H1 (cell line): ENCODE results near the gene SLC35B1. TPM values are rescaled to one million over a fixed set of nuclear protein-coding genes. Genes with fewer than 3 reads are reported as not detected.

Experiments used
- CTCF ChIA-PET: fragments of 300-600 bp; sonication (Branson Sonifier 250); formaldehyde crosslinking; loops from one replicate; lab custom pipeline; 2021; ENCODE audit not compliant: partially characterized antibody; lab: Charles Lee
- POLR2A ChIA-PET: fragments of 300-600 bp; sonication (Branson Sonifier 250); formaldehyde crosslinking; loops from one replicate; lab custom pipeline; 2021; ENCODE audit warnings: inconsistent platforms; ENCODE audit not compliant: partially characterized antibody; lab: Charles Lee
- DNase-seq, 2 experiments: peaks; one replicate each; pipeline versions ENCODE4 v3.0.0 to v3.0.0-alpha.2; 2010 to 2022; ENCODE audit warnings: low spot score in 2 of 2, low read depth in 1 of 2, mixed read lengths in 1 of 2
- FAIRE-seq: peaks from 2 replicates; lab custom pipeline; 2011; peaks lifted over from hg19 to GRCh38; lab: Jason Lieb, UNC
- H2AFZ ChIP-seq: 2 replicates; pipeline ENCODE4 v1.8.1; 2012; ENCODE audit warnings: low read length, inconsistent platforms
- H2AK5ac ChIP-seq: 2 replicates; pipeline ENCODE4 v1.6.1; 2013; ENCODE audit warnings: low read depth, low read length
- H2BK120ac ChIP-seq: replicated peaks from 2 replicates; pipeline ENCODE3; 2013; ENCODE audit warnings: low read depth, low read length, inconsistent platforms
- H2BK12ac ChIP-seq: 2 replicates; pipeline ENCODE4 v1.6.1; 2013; ENCODE audit warnings: low read depth, low read length
- H2BK15ac ChIP-seq: 2 replicates; pipeline ENCODE4 v1.6.1; 2013; ENCODE audit warnings: low read length
- H2BK20ac ChIP-seq: 2 replicates; pipeline ENCODE4 v1.6.1; 2013; ENCODE audit warnings: low read length
- H2BK5ac ChIP-seq: 2 replicates; pipeline ENCODE4 v1.6.1; 2013; ENCODE audit warnings: low read depth, low read length
- H3K14ac ChIP-seq: 2 replicates; pipeline ENCODE4 v1.6.1; 2013; ENCODE audit warnings: inconsistent platforms; ENCODE audit not compliant: insufficient read length
- H3K18ac ChIP-seq: 2 replicates; pipeline ENCODE4 v1.6.1; 2013; ENCODE audit warnings: low read length; ENCODE audit errors: extremely low read depth
- H3K23ac ChIP-seq: 2 replicates; pipeline ENCODE4 v1.6.1; 2013; ENCODE audit warnings: inconsistent platforms; ENCODE audit not compliant: insufficient read length
- H3K23me2 ChIP-seq: 2 replicates; pipeline ENCODE4 v1.6.1; 2013; ENCODE audit warnings: low read depth, low read length
- H3K27ac ChIP-seq: 2 replicates; pipeline ENCODE4 v1.6.1; 2011; ENCODE audit warnings: low read depth, low read length, inconsistent platforms
- H3K27me3 ChIP-seq, 4 experiments: replicated peaks in 1 of 4; 1 replicate in 1 of 4; 2 replicates in 3 of 4; pipeline versions ENCODE4 v1.6.1 to v1.8.1; 2011 to 2013; ENCODE audit warnings: low read length in 3 of 4, mild to moderate bottlenecking in 3 of 4, inconsistent platforms in 2 of 4, mixed read lengths in 2 of 4, moderate library complexity in 1 of 4; ENCODE audit not compliant: control insufficient read depth in 3 of 4, insufficient read depth in 3 of 4; ENCODE audit errors: extremely low read depth in 1 of 4
- H3K36me3 ChIP-seq, 4 experiments: 2 replicates each; pipeline versions ENCODE4 v1.6.1 to v1.8.1; 2011 to 2013; ENCODE audit warnings: mild to moderate bottlenecking in 4 of 4, low read length in 3 of 4, moderate library complexity in 2 of 4, control low read depth in 1 of 4, inconsistent platforms in 1 of 4; ENCODE audit not compliant: insufficient read depth in 4 of 4, control insufficient read depth in 2 of 4
- H3K4ac ChIP-seq: replicated peaks from 2 replicates; pipeline ENCODE3; 2013; ENCODE audit warnings: low read length, low read depth, mixed read lengths, inconsistent platforms; ENCODE audit not compliant: insufficient read length
- H3K4me1 ChIP-seq, 4 experiments: replicated peaks in 1 of 4; 1 replicate in 1 of 4; 2 replicates in 3 of 4; pipeline versions ENCODE4 v1.6.1 to v1.8.1; 2011 to 2013; ENCODE audit warnings: low read length in 3 of 4, inconsistent platforms in 2 of 4, mixed read lengths in 1 of 4; ENCODE audit not compliant: insufficient read depth in 4 of 4, control insufficient read depth in 3 of 4
- H3K4me2 ChIP-seq, 2 experiments: 2 replicates each; pipeline versions ENCODE4 v1.6.1 to v1.8.1; 2011 to 2013; ENCODE audit warnings: low read depth in 2 of 2, low read length in 2 of 2, control low read depth in 1 of 2, inconsistent platforms in 1 of 2, mild to moderate bottlenecking in 1 of 2; ENCODE audit not compliant: insufficient read depth in 1 of 2
- H3K4me3 ChIP-seq, 4 experiments: fragments of 200-600, 300-600 bp in 1 of 4; sonication (generic), shearing (Covaris generic), sonication (Bioruptor Twin) in 1 of 4; 2 replicates each; pipeline versions ENCODE4 v1.5.1 to v1.8.1; 2011 to 2016; ENCODE audit warnings: low read length in 4 of 4, low read depth in 3 of 4, control low read depth in 2 of 4, inconsistent platforms in 2 of 4, mild to moderate bottlenecking in 2 of 4, mixed read lengths in 1 of 4, moderate library complexity in 1 of 4; ENCODE audit not compliant: insufficient read depth in 2 of 4; ENCODE audit errors: extremely low read depth in 1 of 4
- H3K56ac ChIP-seq: replicated peaks from 2 replicates; pipeline ENCODE3; 2013; ENCODE audit warnings: low read depth, mild to moderate bottlenecking, mixed read lengths, low read length, inconsistent platforms; ENCODE audit not compliant: insufficient read length
- H3K79me1 ChIP-seq: 2 replicates; pipeline ENCODE4 v1.6.1; 2013; ENCODE audit warnings: low read depth, low read length, control low read depth
- H3K79me2 ChIP-seq, 2 experiments: 2 replicates each; pipeline versions ENCODE4 v1.6.1 to v1.8.1; 2012 to 2013; ENCODE audit warnings: low read length in 2 of 2, mild to moderate bottlenecking in 2 of 2, inconsistent platforms in 1 of 2; ENCODE audit not compliant: insufficient read depth in 2 of 2, control insufficient read depth in 1 of 2
- H3K9ac ChIP-seq, 4 experiments: replicated peaks in 1 of 4; 1 replicate in 1 of 4; 2 replicates in 3 of 4; pipeline versions ENCODE4 v1.6.1 to v1.8.1; 2011 to 2013; ENCODE audit warnings: low read depth in 3 of 4, low read length in 3 of 4, control low read depth in 2 of 4, mild to moderate bottlenecking in 2 of 4, moderate library complexity in 2 of 4, inconsistent platforms in 1 of 4; ENCODE audit errors: extremely low read depth in 1 of 4
- H3K9me3 ChIP-seq, 2 experiments: 2 replicates each; pipeline versions ENCODE4 v1.6.1 to v1.8.1; 2012 to 2013; ENCODE audit warnings: mild to moderate bottlenecking in 2 of 2, moderate library complexity in 2 of 2, control low read depth in 1 of 2, inconsistent platforms in 1 of 2, low read depth in 1 of 2, low read length in 1 of 2, mixed read lengths in 1 of 2; ENCODE audit not compliant: insufficient read depth in 2 of 2
- H4K20me1 ChIP-seq, 2 experiments: replicated peaks in 1 of 2; 2 replicates each; pipeline versions ENCODE3 to v1.8.1; 2011 to 2013; ENCODE audit warnings: inconsistent platforms in 2 of 2, low read length in 2 of 2, mild to moderate bottlenecking in 1 of 2; ENCODE audit not compliant: insufficient read depth in 2 of 2, control insufficient read depth in 1 of 2
- H4K5ac ChIP-seq: 2 replicates; pipeline ENCODE4 v1.6.1; 2013; ENCODE audit warnings: low read length, low read depth, mixed read lengths, inconsistent platforms; ENCODE audit not compliant: insufficient read length
- H4K8ac ChIP-seq: 2 replicates; pipeline ENCODE4 v1.8.0; 2013; ENCODE audit warnings: mild to moderate bottlenecking, moderate library complexity, low read length, inconsistent platforms; ENCODE audit not compliant: insufficient read depth; ENCODE audit errors: extremely low read depth
- H4K91ac ChIP-seq: replicated peaks from 2 replicates; pipeline ENCODE3; 2013; ENCODE audit warnings: low read length, mixed read lengths, inconsistent platforms; ENCODE audit not compliant: insufficient read length
- BRCA1 ChIP-seq: IDR thresholded peaks from 2 replicates; pipeline ENCODE4 v1.6.1; 2012; ENCODE audit warnings: low read depth, low read length, improper control_type of control experiment
- RBBP5 ChIP-seq: IDR thresholded peaks from 2 replicates; pipeline ENCODE4 v1.7.1; 2012; ENCODE audit warnings: low read depth, mild to moderate bottlenecking, inconsistent platforms, low read length, moderate library complexity, borderline replicate concordance
- WGBS, 2 experiments: shearing (Covaris generic) in 1 of 2; methylation state at CpG; one replicate each; pipeline versions ENCODE4 v1.1.6 to v1.1.7; 2013 to 2015; ENCODE audit warnings: low lambda C conversion rate in 2 of 2, mixed read lengths in 2 of 2, inconsistent platforms in 1 of 2, low coverage in 1 of 2, missing lambda C conversion rate in 1 of 2; ENCODE audit not compliant: insufficient replicate concordance in 2 of 2, insufficient coverage in 1 of 2, insufficient read length in 1 of 2; ENCODE audit errors: extremely low coverage in 1 of 2, missing lambda C conversion rate in 1 of 2; 5-methylcytosine and 5-hydroxymethylcytosine counted together
- polyA plus RNA-seq, 7 experiments: library from polyadenylated mRNA; depleted of rRNA in 3 of 7; stranded (reverse) in 5 of 7; unstranded in 2 of 7; fragments of >200 nt in 5 of 7; fragments of 200-250 nt in 2 of 7; gene quantifications; 1 replicate in 5 of 7; 2 replicates in 1 of 7; 4 replicates in 1 of 7; pipeline versions ENCODE4 v1.2.1 to v1.2.3, GENCODE V29; 2011 to 2013; ENCODE audit warnings: missing spikeins in 2 of 7, mixed read lengths in 2 of 7
- total RNA-seq: library from RNA; stranded (reverse); fragmentation: NEBNext Ultra II Directional; extraction: Animal tissue kit (Norgen Biotek cat#: 25700); gene quantifications from 2 replicates; pipeline ENCODE4 v1.2.1, GENCODE V29; 2021

Gene SLC35B1
- total and polyA plus RNA-seq, 2 of the 8 experiments (the other 6 are each of a cell fraction or from before 2014, with no cell fraction given) = 56.5 to 87.7 TPM

DNA sequence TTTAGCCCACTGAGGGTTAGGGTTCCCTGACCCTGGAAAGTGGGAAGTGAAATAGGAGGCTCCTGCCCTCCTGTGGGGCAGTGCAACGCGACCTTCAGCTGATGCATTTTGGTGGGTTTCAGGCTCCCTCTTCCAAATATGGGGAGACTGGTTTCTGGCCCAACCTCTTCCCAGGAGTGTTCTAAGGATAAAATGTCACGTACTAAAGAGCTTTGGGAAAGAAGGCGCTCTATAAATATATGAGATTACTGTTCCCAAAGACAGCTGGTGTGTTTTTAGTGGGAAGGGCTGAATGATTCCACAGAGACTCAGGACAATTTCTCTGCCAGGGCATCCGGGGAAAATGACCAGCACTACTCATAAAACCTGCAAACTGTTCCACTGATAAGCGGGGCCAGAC is 9.8 kb downstream of the SLC35B1 start:
- H3K23me2 ChIP-seq = no peaks in the 10 kb centered on the region
- FAIRE-seq = no peak
- H3K4me1 ChIP-seq = peaks cover 0 to 2% (median 0%) of the 10 kb centered on the region in 4 experiments; a peak in 3 of 7 replicates

More for the DNA sequence above, 9.8 kb downstream of the SLC35B1 start:
- Histone ChIP-seq H4K20me1 (no peaks in the 10 kb centered on the region), H4K91ac (no peak overlapping the region), H3K9ac (no peak overlapping the region), H3K9me3 (no peaks in the 10 kb centered on the region), H2BK12ac (no peak overlapping the region), H2BK5ac (no peak overlapping the region), H2BK20ac (no peak overlapping the region), H3K4me2 (no peak overlapping the region), H3K36me3 (peaks cover 11 to 28% (median 22%) of the 10 kb centered on the region in 4 experiments), H2BK120ac (no peak overlapping the region), H3K14ac (no peak overlapping the region), H2AK5ac (no peak overlapping the region), H3K79me1 (no peaks in the 10 kb centered on the region), H3K4ac (no peak overlapping the region), H3K23ac (no peak overlapping the region), H4K8ac (no peak overlapping the region), H2AFZ (no peak overlapping the region), H3K4me3 (no peak overlapping the region), H3K56ac (no peak overlapping the region), H3K27me3 (no peaks in the 10 kb centered on the region), H2BK15ac (no peak overlapping the region), H4K5ac (no peak overlapping the region), H3K27ac (no peak overlapping the region), H3K18ac (no peak overlapping the region), H3K79me2 (no peaks in the 10 kb centered on the region)
- no peak for DNase-seq
- TF ChIP-seq BRCA1 (no peak), RBBP5 (no peak)
- ChIA-PET CTCF (interaction anchor here (0.6 to 19.2 kb wide), 15 partner anchors 10 to 1896 kb away, joined by 3 to 310 read pairs (median 4); partner anchors contain the start of genes NXPH3 and SLC35B1), POLR2A (interaction anchor here (1.2 to 4.9 kb wide), 4 partner anchors 10 to 127 kb away, joined by 3 to 29 read pairs (median 8); partner anchors contain the start of gene SLC35B1)
- 66% methylated on average over 6 of the region's 6 CpGs; no CpG with 5 or more reads in 1 of the 2 experiments for WGBS, 2 experiments
